Osteoblast (primary cell): Measurements from ENCODE around the gene ROS1. TPM values are rescaled to one million over a fixed set of nuclear protein-coding genes. Genes with fewer than 3 reads are reported as not detected.

Source experiments
- DNase-seq: peaks from one replicate; pipeline ENCODE4 v3.0.0; 2011; ENCODE audit warnings: low spot score, mixed read lengths; ENCODE audit not compliant: insufficient read length; ENCODE audit errors: missing footprints
- H2AFZ ChIP-seq: 2 replicates; pipeline ENCODE4 v1.6.0; 2011; ENCODE audit warnings: mild to moderate bottlenecking, low read length
- H3K27ac ChIP-seq: 2 replicates; pipeline ENCODE4 v1.5.1; 2011; ENCODE audit warnings: mild to moderate bottlenecking, low read depth, low read length, moderate library complexity
- H3K27me3 ChIP-seq: 2 replicates; pipeline ENCODE4 v1.6.0; 2012; ENCODE audit warnings: mild to moderate bottlenecking, control low read depth, inconsistent platforms, low read length, moderate library complexity; ENCODE audit not compliant: insufficient read depth
- H3K36me3 ChIP-seq: 2 replicates; pipeline ENCODE4 v1.5.1; 2011; ENCODE audit warnings: mild to moderate bottlenecking, low read length, control low read depth, moderate library complexity; ENCODE audit not compliant: insufficient read depth
- H3K4me1 ChIP-seq: 2 replicates; pipeline ENCODE4 v1.5.1; 2011; ENCODE audit warnings: mild to moderate bottlenecking, low read length, control low read depth, moderate library complexity; ENCODE audit not compliant: insufficient read depth
- H3K4me2 ChIP-seq: 2 replicates; pipeline ENCODE4 v1.6.0; 2011; ENCODE audit warnings: mild to moderate bottlenecking, low read length; ENCODE audit not compliant: insufficient read depth
- H3K4me3 ChIP-seq: fragments of 200-600 bp; sonication (generic); 3 replicates; pipeline ENCODE4 v1.5.1; 2012; ENCODE audit warnings: mild to moderate bottlenecking, low read length, inconsistent platforms; ENCODE audit not compliant: insufficient read depth
- H3K79me2 ChIP-seq: 2 replicates; pipeline ENCODE4 v1.6.0; 2012; ENCODE audit warnings: mild to moderate bottlenecking, low read length, control low read depth, inconsistent platforms; ENCODE audit not compliant: insufficient read depth
- H3K9me3 ChIP-seq: 2 replicates; pipeline ENCODE4 v1.5.1; 2011; ENCODE audit warnings: low read depth, low read length, control low read depth
- H4K20me1 ChIP-seq: 2 replicates; pipeline ENCODE4 v1.6.0; 2012; ENCODE audit warnings: mild to moderate bottlenecking, low read length, control low read depth; ENCODE audit not compliant: insufficient read depth
- CTCF ChIP-seq: IDR thresholded peaks from 2 replicates; pipeline ENCODE4 v1.5.1; 2011; ENCODE audit warnings: mild to moderate bottlenecking, low read depth, low read length, moderate library complexity; ENCODE audit errors: extremely low read depth
- total RNA-seq: library from RNA; depleted of rRNA; stranded (reverse); fragments of >200 nt; gene quantifications from 2 replicates; pipeline ENCODE4 v1.2.3, GENCODE V29; 2012

ROS1 gene
- total RNA-seq, 1 donor = 1.4 TPM

GRCh38 chr6:117456250-117456649 is 30.5 kb upstream of the ROS1 start:
- Histone ChIP-seq H2AFZ (peak overlapping the region; percentile 33), H3K79me2 (no peaks in the 10 kb centered on the region), H3K4me2 (no peak overlapping the region), H3K27me3 (no peaks in the 10 kb centered on the region), H4K20me1 (no peaks in the 10 kb centered on the region), H3K27ac (no peak overlapping the region), H3K4me3 (no peak overlapping the region), H3K36me3 (no peaks in the 10 kb centered on the region), H3K4me1 (no peaks in the 10 kb centered on the region), H3K9me3 (no peaks in the 10 kb centered on the region)
- TF ChIP-seq CTCF = no peak
- DNase-seq = no peak

GRCh38 chr6:117451671-117452070 is 25.9 kb upstream of the ROS1 start:
- Histone ChIP-seq H2AFZ (peak overlapping the region; percentile 72), H3K27me3 (no peaks in the 10 kb centered on the region), H4K20me1 (no peaks in the 10 kb centered on the region), H3K36me3 (no peaks in the 10 kb centered on the region), H3K9me3 (no peaks in the 10 kb centered on the region), H3K4me1 (peaks cover 43% of the 10 kb centered on the region), H3K4me2 (no peak overlapping the region), H3K79me2 (no peaks in the 10 kb centered on the region), H3K4me3 (no peak overlapping the region), H3K27ac (no peak overlapping the region)
- no peak for TF ChIP-seq CTCF
- no peak for DNase-seq

- DNase-seq = no peak
- H3K4me3 ChIP-seq = peak overlapping the region; percentile 12
- H2AFZ ChIP-seq = peak overlapping the region; percentile 77
Observed at GRCh38 chr6:117449549-117450439, 24.1 kb upstream of the ROS1 start.

More at GRCh38 chr6:117449549-117450439, 24.1 kb upstream of the ROS1 start:
- TF ChIP-seq CTCF = peak; percentile 78
- Histone ChIP-seq H4K20me1 (no peaks in the 10 kb centered on the region), H3K36me3 (no peaks in the 10 kb centered on the region), H3K9me3 (no peaks in the 10 kb centered on the region), H3K4me2 (peak overlapping the region; percentile 68), H3K79me2 (no peaks in the 10 kb centered on the region), H3K27me3 (no peaks in the 10 kb centered on the region), H3K4me1 (peaks cover 57% of the 10 kb centered on the region), H3K27ac (peak overlapping the region; percentile 96)
